HEK293 (cell line): Measurements from ENCODE around the gene DNAJC7.
A peak's percentile ranks its signal among the peaks of the same experiment; 100 is the strongest.

Experiments used
- CTCF ChIA-PET: fragments of 350-600 bp; formaldehyde crosslinking; extraction: SDS; loops from one replicate; lab custom pipeline; 2021; ENCODE audit warnings: antibody characterized with exemption; lab: Yijun Ruan, JAX
- POLR2A ChIA-PET: fragments of 300-600 bp; formaldehyde crosslinking; extraction: SDS; loops from one replicate; lab custom pipeline; 2020; ENCODE audit warnings: antibody characterized with exemption, inconsistent platforms; lab: Yijun Ruan, JAX
- H3K27ac ChIP-seq: fragments of 200-500 bp; sonication (Bioruptor generic); 2 replicates; pipeline ENCODE4 v1.5.1; 2014; ENCODE audit warnings: low read depth, low read length, control low read depth, inconsistent platforms; ENCODE audit errors: extremely low read depth
- H3K36me3 ChIP-seq, 2 experiments: fragments of 200-500 bp in 1 of 2; sonication (Bioruptor generic) in 1 of 2; 1 replicate in 1 of 2; 2 replicates in 1 of 2; pipeline ENCODE4 v1.5.1; 2014 to 2017; ENCODE audit warnings: inconsistent platforms in 2 of 2, low read length in 2 of 2; ENCODE audit not compliant: control insufficient read depth in 2 of 2, insufficient read depth in 1 of 2
- H3K4me1 ChIP-seq: fragments of 200-500 bp; sonication (Bioruptor generic); 2 replicates; pipeline ENCODE4 v1.5.1; 2014; ENCODE audit warnings: mild to moderate bottlenecking, low read length, inconsistent platforms; ENCODE audit not compliant: control insufficient read depth, insufficient read depth
- H3K4me3 ChIP-seq: 2 replicates; pipeline ENCODE4 v1.5.1; 2011; ENCODE audit warnings: low read depth, mild to moderate bottlenecking, control low read depth, low read length, moderate library complexity
- H3K9me3 ChIP-seq: fragments of 200-500 bp; sonication (Bioruptor generic); 2 replicates; pipeline ENCODE4 v1.5.1; 2014; ENCODE audit warnings: low read depth, low read length, inconsistent platforms; ENCODE audit not compliant: control insufficient read depth, insufficient read depth
- GLIS2 ChIP-seq: fragments of 450-650 bp; formaldehyde crosslinking; IDR thresholded peaks from 2 replicates; pipeline ENCODE4 v1.5.1; 2016; ENCODE audit warnings: missing biosample characterization, missing genetic modification characterization
- YY2 ChIP-seq: fragments of 450-650 bp; formaldehyde crosslinking; IDR thresholded peaks from 2 replicates; pipeline ENCODE4 v1.5.1; 2016; ENCODE audit warnings: missing biosample characterization, missing genetic modification characterization
- ZBTB20 ChIP-seq: fragments of 450-650 bp; formaldehyde crosslinking; IDR thresholded peaks from 2 replicates; pipeline ENCODE4 v1.5.1; 2016; ENCODE audit warnings: missing biosample characterization, missing genetic modification characterization
- ZBTB26 ChIP-seq: fragments of 450-650 bp; formaldehyde crosslinking; optimal IDR thresholded peaks from 2 replicates; pipeline ENCODE3; 2016; ENCODE audit warnings: missing biosample characterization, mild to moderate bottlenecking, missing genetic modification characterization
- ZNF148 ChIP-seq: fragments of 450-650 bp; formaldehyde crosslinking; IDR thresholded peaks from 2 replicates; pipeline ENCODE4 v1.5.0; 2017; ENCODE audit warnings: missing biosample characterization, missing genetic modification characterization, borderline replicate concordance
- ZNF16 ChIP-seq: fragments of 450-650 bp; formaldehyde crosslinking; IDR thresholded peaks from 2 replicates; pipeline ENCODE4 v1.5.1; 2016; ENCODE audit warnings: low read depth, missing biosample characterization, missing genetic modification characterization
- ZNF19 ChIP-seq: fragments of 450-650 bp; formaldehyde crosslinking; IDR thresholded peaks from 2 replicates; pipeline ENCODE4; 2016; ENCODE audit warnings: missing biosample characterization, missing genetic modification characterization, low read depth
- ZNF211 ChIP-seq: fragments of 450-650 bp; formaldehyde crosslinking; IDR thresholded peaks from 2 replicates; pipeline ENCODE4 v1.5.1; 2016; ENCODE audit warnings: low read depth, missing biosample characterization, missing genetic modification characterization
- ZNF280D ChIP-seq: fragments of 450-650 bp; formaldehyde crosslinking; IDR thresholded peaks from 2 replicates; pipeline ENCODE4 v1.5.1; 2016; ENCODE audit warnings: missing biosample characterization, missing genetic modification characterization
- ZNF302 ChIP-seq: fragments of 450-650 bp; formaldehyde crosslinking; IDR thresholded peaks from 2 replicates; pipeline ENCODE4 v1.5.1; 2016; ENCODE audit warnings: missing biosample characterization, missing genetic modification characterization, low read depth
- ZNF560 ChIP-seq: fragments of 450-650 bp; formaldehyde crosslinking; IDR thresholded peaks from 2 replicates; pipeline ENCODE4 v1.5.1; 2017; ENCODE audit warnings: missing biosample characterization, missing genetic modification characterization, borderline replicate concordance
- ZNF580 ChIP-seq: fragments of 450-650 bp; formaldehyde crosslinking; IDR thresholded peaks from 2 replicates; pipeline ENCODE4 v1.5.1; 2016; ENCODE audit warnings: missing biosample characterization, missing genetic modification characterization
- ZNF600 ChIP-seq: fragments of 450-650 bp; formaldehyde crosslinking; IDR thresholded peaks from 2 replicates; pipeline ENCODE4 v1.5.1; 2016; ENCODE audit warnings: missing biosample characterization, missing genetic modification characterization
- ZNF768 ChIP-seq: fragments of 450-650 bp; formaldehyde crosslinking; IDR thresholded peaks from 2 replicates; pipeline ENCODE4 v1.5.1; 2018; ENCODE audit warnings: missing biosample characterization, mild to moderate bottlenecking, missing genetic modification characterization
- ZNF776 ChIP-seq: fragments of 450-650 bp; formaldehyde crosslinking; IDR thresholded peaks from 2 replicates; pipeline ENCODE4 v1.5.0; 2017; ENCODE audit warnings: missing biosample characterization, missing genetic modification characterization, borderline replicate concordance
- ZNF785 ChIP-seq: fragments of 450-650 bp; formaldehyde crosslinking; IDR thresholded peaks from 2 replicates; pipeline ENCODE4 v1.5.1; 2016; ENCODE audit warnings: missing biosample characterization, missing genetic modification characterization
- TF ChIP-seq, protein P1 (sequence below): fragments of 450-650 bp; formaldehyde crosslinking; IDR thresholded peaks from 2 replicates; pipeline ENCODE4 v1.5.1; 2017; ENCODE audit warnings: missing biosample characterization, mild to moderate bottlenecking, missing genetic modification characterization, moderate library complexity
- TF ChIP-seq, protein P2 (sequence below): fragments of 450-650 bp; formaldehyde crosslinking; IDR thresholded peaks from 2 replicates; pipeline ENCODE4 v1.5.1; 2016; ENCODE audit warnings: missing biosample characterization, missing genetic modification characterization
- TF ChIP-seq, protein P3 (sequence below): fragments of 450-650 bp; formaldehyde crosslinking; IDR thresholded peaks from 2 replicates; pipeline ENCODE4 v1.5.1; 2016; ENCODE audit warnings: missing biosample characterization, missing genetic modification characterization

Gene DNAJC7

DNA sequence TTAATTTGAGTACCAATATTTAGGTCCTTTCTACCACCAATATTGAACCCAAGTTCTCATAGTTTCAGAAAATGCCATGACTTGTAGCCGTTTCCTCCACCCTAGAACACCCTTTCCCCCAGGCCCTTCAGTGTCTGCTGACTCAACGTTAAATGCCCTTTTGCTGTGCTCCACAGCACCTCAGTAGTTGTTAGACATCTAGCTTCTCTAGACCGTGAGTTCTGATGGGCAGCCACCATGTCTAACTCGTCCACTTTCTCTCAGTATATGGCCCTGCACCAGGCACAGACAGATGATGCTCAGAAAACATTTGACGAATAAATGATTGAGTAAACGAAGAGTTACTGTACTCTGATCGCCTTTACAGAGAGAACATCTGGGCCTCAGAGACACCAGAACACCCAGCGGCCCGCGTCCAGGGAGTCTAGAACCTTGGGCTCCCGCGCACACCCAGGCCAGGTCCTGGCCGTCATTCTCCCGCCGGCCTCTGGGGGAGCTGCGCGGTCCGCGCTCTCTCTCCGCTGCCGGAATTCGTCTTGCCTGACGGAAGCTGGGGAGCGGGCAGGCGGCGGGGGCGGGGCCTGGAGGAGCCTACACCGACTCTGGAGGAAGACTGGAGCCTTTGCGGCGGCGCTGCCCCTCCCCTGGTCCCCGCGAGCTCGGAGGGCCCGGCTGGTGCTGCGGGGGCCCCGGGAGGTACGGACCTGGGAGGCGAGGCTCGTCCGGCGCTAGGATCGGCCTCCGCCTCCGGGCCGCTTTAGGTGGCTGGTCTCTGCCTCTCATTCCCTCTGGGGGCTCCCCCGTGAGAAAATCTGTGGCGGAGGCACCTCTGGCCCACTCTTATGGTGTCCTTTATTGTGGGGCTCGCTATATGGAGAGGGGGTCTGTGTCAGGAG lies 2.5 kb upstream of the DNAJC7 start, which contains the start of gene NKIRAS2 (continued):
- TF ChIP-seq, protein P1, sequence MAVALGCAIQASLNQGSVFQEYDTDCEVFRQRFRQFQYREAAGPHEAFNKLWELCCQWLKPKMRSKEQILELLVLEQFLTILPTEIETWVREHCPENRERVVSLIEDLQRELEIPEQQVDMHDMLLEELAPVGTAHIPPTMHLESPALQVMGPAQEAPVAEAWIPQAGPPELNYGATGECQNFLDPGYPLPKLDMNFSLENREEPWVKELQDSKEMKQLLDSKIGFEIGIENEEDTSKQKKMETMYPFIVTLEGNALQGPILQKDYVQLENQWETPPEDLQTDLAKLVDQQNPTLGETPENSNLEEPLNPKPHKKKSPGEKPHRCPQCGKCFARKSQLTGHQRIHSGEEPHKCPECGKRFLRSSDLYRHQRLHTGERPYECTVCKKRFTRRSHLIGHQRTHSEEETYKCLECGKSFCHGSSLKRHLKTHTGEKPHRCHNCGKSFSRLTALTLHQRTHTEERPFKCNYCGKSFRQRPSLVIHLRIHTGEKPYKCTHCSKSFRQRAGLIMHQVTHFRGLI (tag by site-specific recombination), result no peak
- no peak for TF ChIP-seq ZNF785
- TF ChIP-seq ZBTB26, result peak; percentile 54
- TF ChIP-seq ZNF211 (tag by site-specific recombination), result no peak
- TF ChIP-seq ZNF560 (tag by site-specific recombination), result no peak
- TF ChIP-seq GLIS2 (tag by site-specific recombination), result peak; percentile 82
- no peak for TF ChIP-seq ZNF19
- TF ChIP-seq ZBTB20 (tag by site-specific recombination), result peak; percentile 92
- TF ChIP-seq, all 188 proteins: peak for 49

DNA sequence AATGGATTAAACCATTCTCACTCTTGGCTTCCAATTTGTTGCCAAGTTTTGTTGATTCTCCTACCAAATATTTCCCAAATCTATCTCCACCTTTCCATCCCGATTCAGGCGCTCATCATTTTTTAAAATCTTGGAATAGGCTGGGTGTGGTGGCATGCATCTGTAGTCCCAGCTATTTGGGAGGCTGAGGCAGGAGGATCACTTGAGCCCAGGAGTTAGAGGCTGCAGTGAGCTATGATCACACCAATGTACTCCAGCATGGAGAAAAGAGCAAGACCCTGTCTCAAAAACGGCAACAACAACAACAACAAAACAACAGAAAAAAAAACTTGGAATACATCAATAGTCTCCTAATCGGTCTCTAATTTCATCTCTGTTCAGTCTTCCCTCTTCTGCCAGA lies 1.7 kb upstream of the DNAJC7 start:
- no peaks in the 10 kb centered on the region for H3K9me3 ChIP-seq
- ChIA-PET CTCF (interaction anchor here (0.6 to 12.6 kb wide), 14 partner anchors 7 to 212 kb away, joined by 3 to 260 read pairs (median 8); partner anchors contain the start of genes CNP, DHX58, HSPB9 and KAT2A), POLR2A (interaction anchor here (0.5 to 5.4 kb wide), 7 partner anchors 8 to 370 kb away, joined by 3 to 50 read pairs (median 4); partner anchors contain the start of genes CNP, EIF1, JUP and KAT2A)
- no peak overlapping the region for H3K27ac ChIP-seq
- no peak overlapping the region for H3K4me3 ChIP-seq
- H3K4me1 ChIP-seq, result peaks cover 3% of the 10 kb centered on the region; the same call in 1 of the 2 replicates
- H3K36me3 ChIP-seq, result peaks cover 27 to 33% of the 10 kb centered on the region in 2 experiments; a peak in 2 of 3 replicates
- no peak for TF ChIP-seq ZNF280D (tag by site-specific recombination)
- TF ChIP-seq ZNF302 (tag by site-specific recombination), result no peak
- TF ChIP-seq YY2, result no peak
- TF ChIP-seq GLIS2 (tag by site-specific recombination), result no peak
- no peak for TF ChIP-seq ZNF776 (tag by site-specific recombination)
- TF ChIP-seq, protein P2, sequence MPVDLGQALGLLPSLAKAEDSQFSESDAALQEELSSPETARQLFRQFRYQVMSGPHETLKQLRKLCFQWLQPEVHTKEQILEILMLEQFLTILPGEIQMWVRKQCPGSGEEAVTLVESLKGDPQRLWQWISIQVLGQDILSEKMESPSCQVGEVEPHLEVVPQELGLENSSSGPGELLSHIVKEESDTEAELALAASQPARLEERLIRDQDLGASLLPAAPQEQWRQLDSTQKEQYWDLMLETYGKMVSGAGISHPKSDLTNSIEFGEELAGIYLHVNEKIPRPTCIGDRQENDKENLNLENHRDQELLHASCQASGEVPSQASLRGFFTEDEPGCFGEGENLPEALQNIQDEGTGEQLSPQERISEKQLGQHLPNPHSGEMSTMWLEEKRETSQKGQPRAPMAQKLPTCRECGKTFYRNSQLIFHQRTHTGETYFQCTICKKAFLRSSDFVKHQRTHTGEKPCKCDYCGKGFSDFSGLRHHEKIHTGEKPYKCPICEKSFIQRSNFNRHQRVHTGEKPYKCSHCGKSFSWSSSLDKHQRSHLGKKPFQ, result no peak
- TF ChIP-seq ZNF148, result no peak
- TF ChIP-seq ZNF768, result no peak
- TF ChIP-seq, protein P3, sequence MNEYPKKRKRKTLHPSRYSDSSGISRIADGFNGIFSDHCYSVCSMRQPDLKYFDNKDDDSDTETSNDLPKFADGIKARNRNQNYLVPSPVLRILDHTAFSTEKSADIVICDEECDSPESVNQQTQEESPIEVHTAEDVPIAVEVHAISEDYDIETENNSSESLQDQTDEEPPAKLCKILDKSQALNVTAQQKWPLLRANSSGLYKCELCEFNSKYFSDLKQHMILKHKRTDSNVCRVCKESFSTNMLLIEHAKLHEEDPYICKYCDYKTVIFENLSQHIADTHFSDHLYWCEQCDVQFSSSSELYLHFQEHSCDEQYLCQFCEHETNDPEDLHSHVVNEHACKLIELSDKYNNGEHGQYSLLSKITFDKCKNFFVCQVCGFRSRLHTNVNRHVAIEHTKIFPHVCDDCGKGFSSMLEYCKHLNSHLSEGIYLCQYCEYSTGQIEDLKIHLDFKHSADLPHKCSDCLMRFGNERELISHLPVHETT (tag by site-specific recombination), result no peak
- no peak for TF ChIP-seq ZNF600 (tag by site-specific recombination)
- TF ChIP-seq ZNF16 (tag by site-specific recombination), result no peak
- TF ChIP-seq ZNF580 (tag by site-specific recombination), result no peak
